Esophagus squamous epithelium (tissue), 5 donors: Measurements from ENCODE around the gene KRT35. TPM values are rescaled to one million over a fixed set of nuclear protein-coding genes. Genes with fewer than 3 reads are reported as not detected.

Experiments
- DNase-seq: peaks from one replicate; lab custom pipeline; 2025; lab: John Stamatoyannopoulos, UW
- H3K27ac ChIP-seq, 4 donors: fragments of 200-600 bp; sonication (generic); one replicate each; pipeline ENCODE4 v1.5.1; 2016 to 2019; ENCODE audit warnings: mild to moderate bottlenecking in 1 of 4
- H3K27me3 ChIP-seq, 4 donors: fragments of 200-600 bp; sonication (generic); 1 replicate in 3 of 4; 2 replicates in 1 of 4; pipeline versions ENCODE4 v1.5.1 to v1.6.0; 2017 to 2021; ENCODE audit warnings: antibody characterized with exemption in 1 of 4
- H3K36me3 ChIP-seq, 3 donors: fragments of 200-600 bp; sonication (generic); one replicate each; pipeline ENCODE4 v1.5.1; 2016 to 2019
- H3K4me1 ChIP-seq, 3 donors: fragments of 200-600 bp; sonication (generic); one replicate each; pipeline ENCODE4 v1.5.1; 2017 to 2019
- H3K4me3 ChIP-seq, 4 donors: fragments of 200-600 bp; sonication (generic); 1 replicate in 3 of 4; 2 replicates in 1 of 4; pipeline ENCODE4 v1.5.1; 2016 to 2019; ENCODE audit warnings: mild to moderate bottlenecking in 2 of 4, moderate library complexity in 1 of 4
- H3K9me3 ChIP-seq, 3 donors: fragments of 200-600 bp; sonication (generic); one replicate each; pipeline ENCODE4 v1.5.1; 2016 to 2019
- CTCF ChIP-seq, 6 experiments: fragments of 450-650 bp in 4 of 6; fragments of 200-600 bp in 2 of 6; sonication (generic) in 2 of 6; IDR thresholded peaks; one replicate each; pipeline ENCODE4 v1.5.1; 2016 to 2019; ENCODE audit warnings: antibody characterized with exemption in 6 of 6, mild to moderate bottlenecking in 4 of 6, moderate library complexity in 4 of 6
- POLR2A ChIP-seq, 4 donors: fragments of 450-650 bp; IDR thresholded peaks; one replicate each; pipeline ENCODE4 v1.6.1; 2017; ENCODE audit warnings: antibody characterized with exemption in 4 of 4, mild to moderate bottlenecking in 4 of 4, moderate library complexity in 3 of 4
- WGBS, 2 donors: methylation state at CpG; one replicate each; pipeline ENCODE4 v1.1.5; 2018; 5-methylcytosine and 5-hydroxymethylcytosine counted together
- intact Hi-C: fragments of 100-400 bp; cut with DNase I; formaldehyde crosslinking; loops from one replicate; pipeline ENCODE4 v1.15.0; 2022
- total RNA-seq, 4 donors: library from RNA; depleted of rRNA; stranded (reverse); fragments of >200 nt; gene quantifications; one replicate each; pipeline ENCODE4 v1.1.0, GENCODE V29; 2016
- donor health status: DM: yes; HTN: yes; CAD: no.

The KRT35 gene
- total RNA-seq = not detected

- Histone ChIP-seq H3K27me3 (no peaks in the 10 kb centered on the region), H3K27ac (no peak within 1 kb of the TSS), H3K4me1 (no peaks in the 10 kb centered on the region), H3K9me3 (no peaks in the 10 kb centered on the region), H3K4me3 (no peak within 1 kb of the TSS), H3K36me3 (no peaks in the 10 kb centered on the region)
- 94 to 100% methylated on average over 2 of the region's 2 CpGs for WGBS, 2 donors
- no peak for DNase-seq
- intact Hi-C loops = no loop called here
- TF ChIP-seq POLR2A (IDR thresholded peaks at IDR 0.05) (no peak), CTCF (IDR thresholded peaks at IDR 0.05) (no peak)
Measured at GRCh38 chr17:41481036-41481435, at the start of gene KRT35. KRT35 (minus strand) TSS chr17:41481151; CDS start chr17:41481097, 54 bp downstream.

- intact Hi-C loops = no loop called here
- peaks cover 0 to 72% (median 10%) of the 10 kb centered on the region in 4 donors for H3K27me3 ChIP-seq
- H3K27ac ChIP-seq = peak overlapping the region in 3 of 4 donors; percentile 85 to 92 (median 88)
- H3K4me1 ChIP-seq = peaks cover 9 to 56% (median 18%) of the 10 kb centered on the region in 3 donors
- DNase-seq = no peak
- H3K36me3 ChIP-seq = no peaks in the 10 kb centered on the region
- H3K9me3 ChIP-seq = no peaks in the 10 kb centered on the region
- H3K4me3 ChIP-seq = no peak overlapping the region
- no peak for TF ChIP-seq CTCF (IDR thresholded peaks at IDR 0.05)
- TF ChIP-seq POLR2A (IDR thresholded peaks at IDR 0.05) = no peak
- 56 to 71% methylated on average over 6 of the region's 8 CpGs for WGBS, 2 donors
Measured at GRCh38 chr17:41530062-41531048, 49.4 kb upstream of the KRT35 start.

- Histone ChIP-seq H3K27me3 (peaks cover 0 to 72% (median 10%) of the 10 kb centered on the region in 4 donors), H3K36me3 (peaks cover 0 to 7% (median 6%) of the 10 kb centered on the region in 3 donors), H3K4me1 (peaks cover 9 to 64% (median 18%) of the 10 kb centered on the region in 3 donors), H3K4me3 (peak overlapping the region in 3 of 4 donors; percentile 63 to 68 (median 64)), H3K27ac (peak overlapping the region in 3 of 4 donors; percentile 85 to 92 (median 88)), H3K9me3 (no peaks in the 10 kb centered on the region)
- DNase-seq = no peak
- TF ChIP-seq POLR2A (IDR thresholded peaks at IDR 0.05) (no peak), CTCF (IDR thresholded peaks at IDR 0.05) (no peak)
- 65 to 67% methylated on average over 3 to 4 of the region's 5 CpGs for WGBS, 2 donors
- intact Hi-C loops = no loop called here
Measured at GRCh38 chr17:41529491-41529915, 48.6 kb upstream of the KRT35 start.

- 43 to 50% methylated on average over 4 to 7 of the region's 10 CpGs for WGBS, 2 donors
- DNase-seq = no peak
- intact Hi-C loops = no loop called here
- H3K4me3 ChIP-seq = peak overlapping the region in 3 of 4 donors; percentile 63 to 68 (median 64)
- H3K27me3 ChIP-seq = peaks cover 0 to 72% (median 10%) of the 10 kb centered on the region in 4 donors
- TF ChIP-seq POLR2A (IDR thresholded peaks at IDR 0.05) (no peak), CTCF (IDR thresholded peaks at IDR 0.05) (no peak)
- H3K36me3 ChIP-seq = peaks cover 0 to 9% (median 7%) of the 10 kb centered on the region in 3 donors
- H3K9me3 ChIP-seq = no peaks in the 10 kb centered on the region
- peaks cover 9 to 70% (median 18%) of the 10 kb centered on the region in 3 donors for H3K4me1 ChIP-seq
- H3K27ac ChIP-seq = peak overlapping the region; percentile 83 to 92 (median 86)
Measured at GRCh38 chr17:41528959-41529353, 48.0 kb upstream of the KRT35 start.
